D721Med (cell line): ENCODE results near the gene RSPH6A.

Source experiments
- DNase-seq: peaks from one replicate; pipeline ENCODE4 v3.0.0; 2011; ENCODE audit warnings: low spot score; ENCODE audit not compliant: insufficient read length
- FAIRE-seq: peaks from 2 replicates; lab custom pipeline; 2011; peaks lifted over from hg19 to GRCh38; lab: Jason Lieb, UNC
- TF ChIP-seq, protein P1 (sequence below): IDR thresholded peaks from 2 replicates; pipeline ENCODE4 v1.5.1; 2012; ENCODE audit warnings: mild to moderate bottlenecking, control low read depth; ENCODE audit not compliant: insufficient read depth; ENCODE audit errors: missing control alignments

The RSPH6A gene

DNA sequence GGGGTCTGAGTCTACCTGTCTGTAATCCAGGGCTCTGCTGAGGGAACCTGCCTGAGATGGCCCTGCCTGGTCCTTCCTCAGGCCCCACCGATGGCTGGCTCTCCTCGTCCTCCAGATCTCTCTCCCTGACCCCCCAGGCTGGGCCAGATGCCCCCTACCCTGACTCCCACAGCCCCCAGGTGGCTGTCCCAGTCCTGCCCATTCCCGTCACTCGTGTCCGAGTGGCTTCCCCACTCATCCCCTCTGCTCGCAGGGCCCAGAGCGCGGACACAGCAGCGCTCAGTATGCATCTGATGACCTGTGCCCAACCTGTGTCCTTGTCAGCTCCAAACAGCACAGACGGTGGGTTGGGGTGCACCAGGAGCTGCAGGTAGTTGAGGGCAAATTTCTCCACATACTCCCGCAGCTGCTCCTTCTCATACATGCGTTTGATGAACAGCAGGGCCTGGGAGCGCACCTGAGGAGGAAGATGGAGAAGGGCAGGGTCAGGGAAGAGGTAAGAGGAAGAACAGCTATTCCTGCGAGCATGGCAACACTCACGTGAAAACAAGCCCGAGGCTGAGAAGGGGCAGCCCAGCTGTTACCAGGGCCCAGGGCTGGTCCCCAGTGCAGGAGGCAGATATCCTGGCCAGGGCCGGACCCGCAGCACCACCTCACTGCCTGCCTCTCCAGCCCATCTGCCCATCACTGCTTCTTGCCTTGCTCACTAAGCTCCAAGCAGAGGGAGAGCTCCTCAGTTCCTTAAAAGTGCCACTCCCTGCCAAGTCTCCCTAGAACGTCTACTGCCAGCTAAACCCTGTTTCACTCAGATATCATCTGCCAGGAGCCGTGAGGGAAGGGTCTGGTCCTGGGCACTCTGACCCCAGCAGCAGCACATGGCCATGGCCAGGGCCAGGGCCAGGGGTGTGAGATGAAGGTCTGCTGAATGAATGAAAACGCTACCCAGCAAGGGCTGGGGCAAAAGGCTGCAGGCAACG, 11.1 kb upstream of the RSPH6A start:
- TF ChIP-seq, protein P1, sequence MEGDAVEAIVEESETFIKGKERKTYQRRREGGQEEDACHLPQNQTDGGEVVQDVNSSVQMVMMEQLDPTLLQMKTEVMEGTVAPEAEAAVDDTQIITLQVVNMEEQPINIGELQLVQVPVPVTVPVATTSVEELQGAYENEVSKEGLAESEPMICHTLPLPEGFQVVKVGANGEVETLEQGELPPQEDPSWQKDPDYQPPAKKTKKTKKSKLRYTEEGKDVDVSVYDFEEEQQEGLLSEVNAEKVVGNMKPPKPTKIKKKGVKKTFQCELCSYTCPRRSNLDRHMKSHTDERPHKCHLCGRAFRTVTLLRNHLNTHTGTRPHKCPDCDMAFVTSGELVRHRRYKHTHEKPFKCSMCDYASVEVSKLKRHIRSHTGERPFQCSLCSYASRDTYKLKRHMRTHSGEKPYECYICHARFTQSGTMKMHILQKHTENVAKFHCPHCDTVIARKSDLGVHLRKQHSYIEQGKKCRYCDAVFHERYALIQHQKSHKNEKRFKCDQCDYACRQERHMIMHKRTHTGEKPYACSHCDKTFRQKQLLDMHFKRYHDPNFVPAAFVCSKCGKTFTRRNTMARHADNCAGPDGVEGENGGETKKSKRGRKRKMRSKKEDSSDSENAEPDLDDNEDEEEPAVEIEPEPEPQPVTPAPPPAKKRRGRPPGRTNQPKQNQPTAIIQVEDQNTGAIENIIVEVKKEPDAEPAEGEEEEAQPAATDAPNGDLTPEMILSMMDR, result no peak
- DNase-seq (no peak), FAIRE-seq (no peak)

DNA sequence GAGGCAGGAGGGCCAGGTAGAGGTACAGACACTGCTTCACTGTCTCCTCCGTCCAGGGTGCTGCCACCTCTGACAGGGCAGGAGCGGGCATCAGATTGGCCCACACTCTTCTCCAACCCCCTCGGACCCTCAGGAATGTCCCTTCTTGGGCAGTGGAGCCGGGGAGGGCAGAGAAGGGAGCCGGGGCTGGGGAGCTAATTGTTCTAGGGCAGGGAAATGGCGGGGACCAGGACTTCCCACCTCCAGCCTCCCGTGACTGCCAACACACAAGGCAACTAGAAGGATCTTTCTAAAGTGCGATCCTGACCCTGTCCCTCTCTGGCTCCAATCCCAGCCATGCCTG, 10.1 kb upstream of the RSPH6A start:
- TF ChIP-seq, protein P1, result no peak
- FAIRE-seq (no peak), DNase-seq (no peak)

DNA sequence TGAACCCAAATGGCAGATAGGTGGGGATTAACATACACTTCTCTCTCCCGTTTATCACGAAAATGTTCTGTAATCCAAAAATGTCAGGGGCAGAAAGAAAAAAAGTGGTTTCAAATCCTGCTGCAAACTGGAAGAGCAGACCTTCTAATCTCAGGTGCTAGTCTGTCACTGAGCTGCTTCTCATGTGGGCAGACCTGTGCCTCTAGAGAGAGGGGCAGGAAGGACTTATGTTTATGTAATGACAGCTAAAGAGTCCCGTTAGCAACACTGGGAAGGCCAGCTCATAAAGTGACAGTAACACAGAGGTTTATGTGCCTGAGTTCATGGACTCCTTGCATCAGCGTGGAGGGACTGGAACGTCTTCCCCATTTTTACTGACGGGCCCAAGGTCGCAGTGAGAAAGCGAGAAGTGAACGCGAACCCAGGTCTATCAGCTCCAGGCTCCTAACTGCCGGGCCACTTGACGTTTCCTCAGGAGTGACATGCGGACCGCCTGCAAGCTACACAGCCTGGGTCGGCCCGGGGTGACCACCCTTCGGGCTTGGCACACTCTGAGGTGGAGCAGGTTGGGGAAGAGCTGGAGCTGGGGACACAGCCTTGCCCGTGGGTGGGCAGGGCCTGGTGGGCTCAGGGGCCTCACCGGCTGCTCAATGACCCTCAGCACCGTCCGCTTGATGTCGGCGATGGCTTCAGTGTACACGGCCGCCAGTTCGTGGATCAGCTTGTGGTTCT, 9.6 kb upstream of the RSPH6A start:
- no peak for DNase-seq

DNA sequence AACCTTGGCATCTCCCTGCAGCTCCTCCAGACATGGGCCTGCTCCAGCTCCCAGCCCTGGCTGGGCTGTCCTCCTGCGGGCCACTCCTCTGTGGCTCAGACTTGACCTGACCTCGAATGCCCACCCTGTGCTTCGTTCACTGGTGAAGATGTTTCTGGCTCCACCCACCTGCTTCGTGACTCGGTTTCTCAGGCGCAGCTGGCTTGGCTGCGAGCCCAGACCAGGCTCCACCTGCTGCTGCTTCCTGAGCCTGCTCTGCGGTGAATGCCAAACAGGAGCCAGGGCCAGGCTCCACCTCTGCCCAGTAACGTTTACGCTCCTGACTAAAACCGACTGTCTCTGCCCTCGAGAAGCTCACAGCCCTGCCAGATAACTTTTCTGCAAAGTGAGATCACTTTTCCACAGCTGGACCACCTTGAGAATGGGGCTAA, 8.9 kb upstream of the RSPH6A start:
- TF ChIP-seq, protein P1, result no peak
- DNase-seq, result no peak
- FAIRE-seq, result no peak

More for the DNA sequence above, 9.6 kb upstream of the RSPH6A start:
- TF ChIP-seq, protein P1, result no peak
- FAIRE-seq, result no peak

DNA sequence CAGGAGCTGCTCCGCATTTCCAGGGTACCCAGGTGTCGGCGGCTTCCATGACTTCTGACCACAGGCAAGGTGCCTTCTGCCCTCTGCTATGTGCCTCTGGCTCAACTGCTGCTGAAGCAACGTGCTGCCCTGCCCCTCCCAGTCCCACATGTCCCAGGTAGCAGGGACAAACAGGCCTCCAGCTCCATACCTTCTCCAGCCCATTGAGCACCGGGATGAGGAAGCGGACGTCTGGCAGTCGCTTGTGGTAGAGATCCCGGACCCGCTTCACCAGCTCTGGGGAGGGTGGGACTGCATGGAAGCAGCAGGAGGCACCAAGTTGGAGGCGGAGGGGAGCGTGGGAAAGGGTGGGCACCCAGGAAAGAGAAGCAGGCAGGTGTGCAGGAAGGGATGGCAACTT, 8.1 kb upstream of the RSPH6A start:
- FAIRE-seq (no peak), DNase-seq (no peak)
- TF ChIP-seq, protein P1, result no peak

DNA sequence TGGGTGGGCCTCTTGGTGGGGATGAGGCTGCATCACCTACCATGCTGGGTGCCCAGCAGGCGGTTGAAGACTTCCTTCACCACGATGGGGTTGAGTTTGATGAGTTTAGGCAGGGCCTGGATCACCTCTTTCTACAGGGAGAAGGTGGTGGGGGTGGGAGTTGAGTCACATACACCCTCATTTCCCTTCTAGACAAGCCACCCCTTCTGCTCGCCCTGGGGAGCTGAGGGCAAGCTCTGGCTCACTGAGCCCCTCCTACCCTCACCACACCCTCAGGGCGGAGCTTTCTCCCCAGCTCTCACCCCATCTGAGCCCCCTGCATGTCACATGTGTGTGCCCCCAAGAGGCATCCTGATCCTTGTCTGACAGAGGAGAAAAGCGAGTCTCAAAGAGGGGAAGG, 7.6 kb upstream of the RSPH6A start:
- FAIRE-seq (no peak), DNase-seq (no peak)
- TF ChIP-seq, protein P1, result no peak

DNA sequence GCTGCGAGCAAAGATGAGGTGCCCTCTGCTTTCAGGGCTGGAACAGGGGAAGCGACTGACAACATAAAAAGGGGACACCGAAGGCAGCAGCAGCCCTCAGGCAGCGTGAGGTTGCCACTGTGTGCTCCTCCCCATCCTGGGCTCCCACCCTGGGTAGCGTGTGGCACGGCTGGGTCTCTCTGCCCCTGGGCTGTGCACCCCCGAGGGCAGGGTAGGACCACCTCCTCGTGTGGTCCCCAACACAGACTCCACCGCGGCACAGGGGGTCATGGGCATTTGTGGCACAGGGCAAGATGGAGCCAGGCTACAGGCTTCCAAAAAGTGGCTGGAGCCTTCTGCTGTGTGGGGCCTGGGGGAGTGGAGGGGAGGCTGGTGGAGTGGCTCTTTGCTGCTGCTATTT, 6.5 kb upstream of the RSPH6A start:
- TF ChIP-seq, protein P1, result no peak
- DNase-seq, result no peak
- FAIRE-seq, result no peak
